ENCODE results near the gene HIGD1B. TPM values are rescaled to one million over a fixed set of nuclear protein-coding genes. Genes with fewer than 3 reads are reported as not detected.

The HIGD1B gene
- total RNA-seq, 4 donors from 2014 or later = 1.1 to 2.5 (median 1.5) TPM

- TF ChIP-seq EP300 (IDR thresholded peaks at IDR 0.05) = no peak
- no peak for TF ChIP-seq POLR2AphosphoS5 (IDR thresholded peaks at IDR 0.05)
- peak; percentile 24 to 48 for TF ChIP-seq POLR2A (IDR thresholded peaks at IDR 0.05)
- Histone ChIP-seq H3K4me3 (peak within 1 kb of the TSS; percentile 78 to 86), H3K27ac (peak within 1 kb of the TSS; percentile 75 to 98 (median 94)), H3K9me3 (no peaks in the 10 kb centered on the region), H3K27me3 (peaks cover 49% of the 10 kb centered on the region), H3K4me1 (peaks cover 0 to 60% (median 4%) of the 10 kb centered on the region in 3 donors), H3K36me3 (no peaks in the 10 kb centered on the region)
- WGBS, 2 donors (ENCODE audit: low coverage in 1 of 2) = no CpG with 5 or more reads among the region's 123 CpGs
- peak; percentile 75 for ATAC-seq
Measured at GRCh38 chr17:44829523-44830358, 17.9 kb upstream of the HIGD1B start, which contains the start of gene GJC1. Gene GJC1 (minus strand): TSS chr17:44830287. CDS start chr17:44805817, 24,470 bp downstream.

GRCh38 chr17:44830359-44831288 lies 17.1 kb upstream of the HIGD1B start:
- Histone ChIP-seq H3K27me3 (peaks cover 44% of the 10 kb centered on the region), H3K27ac (peak overlapping the region; percentile 75 to 98 (median 94)), H3K36me3 (no peaks in the 10 kb centered on the region), H3K4me3 (peak overlapping the region; percentile 78 to 86), H3K9me3 (no peaks in the 10 kb centered on the region), H3K4me1 (peaks cover 0 to 54% (median 4%) of the 10 kb centered on the region in 3 donors)
- TF ChIP-seq POLR2A (IDR thresholded peaks at IDR 0.05) (peak in 1 of 2 donors; percentile 7), EP300 (IDR thresholded peaks at IDR 0.05) (no peak)
- 15 to 65% methylated on average over 3 to 14 of the region's 58 CpGs for WGBS, 2 donors (ENCODE audit: low coverage in 1 of 2)
- peak; percentile 57 for ATAC-seq

- peaks cover 0 to 47% (median 4%) of the 10 kb centered on the region in 3 donors for H3K4me1 ChIP-seq
- no peak for TF ChIP-seq POLR2AphosphoS5 (IDR thresholded peaks at IDR 0.05)
- TF ChIP-seq CTCF (IDR thresholded peaks at IDR 0.05) = no peak
- no peak for TF ChIP-seq POLR2A (IDR thresholded peaks at IDR 0.05)
- TF ChIP-seq EP300 (IDR thresholded peaks at IDR 0.05) = no peak
- no peaks in the 10 kb centered on the region for H3K36me3 ChIP-seq
- H3K9me3 ChIP-seq = no peaks in the 10 kb centered on the region
- no peak overlapping the region for H3K4me3 ChIP-seq
- no peak overlapping the region for H3K27ac ChIP-seq
- H3K27me3 ChIP-seq = peaks cover 37% of the 10 kb centered on the region
- WGBS, 2 donors (ENCODE audit: low coverage in 1 of 2) = 84 to 96% methylated on average over 7 to 12 of the region's 12 CpGs
- no peak for ATAC-seq
Measured at GRCh38 chr17:44831371-44831770, 16.3 kb upstream of the HIGD1B start.

GRCh38 chr17:44832805-44833204 lies 14.9 kb upstream of the HIGD1B start:
- Histone ChIP-seq H3K4me3 (no peak overlapping the region), H3K9me3 (no peaks in the 10 kb centered on the region), H3K36me3 (no peaks in the 10 kb centered on the region), H3K27me3 (peaks cover 31% of the 10 kb centered on the region), H3K4me1 (peaks cover 0 to 34% (median 4%) of the 10 kb centered on the region in 3 donors), H3K27ac (no peak overlapping the region)
- TF ChIP-seq POLR2A (IDR thresholded peaks at IDR 0.05) (no peak), CTCF (IDR thresholded peaks at IDR 0.05) (no peak), EP300 (IDR thresholded peaks at IDR 0.05) (no peak), POLR2AphosphoS5 (IDR thresholded peaks at IDR 0.05) (no peak)
- 72 to 75% methylated on average over 5 of the region's 5 CpGs for WGBS, 2 donors (ENCODE audit: low coverage in 1 of 2)
- no peak for ATAC-seq

- Histone ChIP-seq H3K4me3 (no peak overlapping the region), H3K27ac (no peak overlapping the region), H3K9me3 (no peaks in the 10 kb centered on the region), H3K4me1 (peaks cover 0 to under 1% (median 0%) of the 10 kb centered on the region in 3 donors), H3K27me3 (no peaks in the 10 kb centered on the region), H3K36me3 (no peaks in the 10 kb centered on the region)
- no peak for ATAC-seq
- 73% methylated on average over 2 of the region's 2 CpGs; no CpG with 5 or more reads in 1 of the 2 donors for WGBS, 2 donors (ENCODE audit: low coverage in 1 of 2)
- TF ChIP-seq POLR2AphosphoS5 (IDR thresholded peaks at IDR 0.05) (no peak), EP300 (IDR thresholded peaks at IDR 0.05) (no peak), POLR2A (IDR thresholded peaks at IDR 0.05) (no peak), CTCF (IDR thresholded peaks at IDR 0.05) (no peak)
Measured at GRCh38 chr17:44837196-44837595, 10.5 kb upstream of the HIGD1B start.
